GM12874 (cell line): ENCODE data around the gene GPR176.

Experiments used
- CTCF ChIP-seq: IDR thresholded peaks from 2 replicates; pipeline ENCODE4 v1.5.1; 2011; ENCODE audit warnings: low read depth, mild to moderate bottlenecking, control low read depth, low read length, moderate library complexity; ENCODE audit not compliant: insufficient read depth

Gene GPR176

GRCh38 chr15:39857132-39857531 lies 62.9 kb downstream of the GPR176 start:
- TF ChIP-seq CTCF, result no peak

GRCh38 chr15:39856357-39856756 lies 63.7 kb downstream of the GPR176 start:
- TF ChIP-seq CTCF, result no peak

- TF ChIP-seq CTCF, result no peak
Measured at GRCh38 chr15:39855400-39855799, 64.7 kb downstream of the GPR176 start.

DNA sequence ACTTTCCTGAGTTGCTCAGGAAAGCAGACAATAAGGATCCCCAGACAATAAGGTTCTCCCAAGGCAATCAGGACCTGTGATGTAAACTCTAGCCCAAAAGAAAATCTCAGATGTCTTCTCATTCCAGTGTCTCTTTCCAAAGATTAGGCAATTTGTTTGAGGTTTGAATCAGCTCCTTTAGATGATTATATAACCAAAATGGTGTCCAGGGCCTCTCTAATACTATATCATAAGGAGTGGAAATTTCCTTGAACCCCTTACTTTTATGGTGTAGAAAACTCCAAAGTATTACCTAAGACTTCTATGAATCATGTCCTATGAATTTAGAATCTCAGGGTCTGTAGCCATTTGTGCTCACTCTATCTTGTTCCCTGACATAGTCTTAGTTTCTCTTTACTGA lies 65.9 kb downstream of the GPR176 start:
- no peak for TF ChIP-seq CTCF

DNA sequence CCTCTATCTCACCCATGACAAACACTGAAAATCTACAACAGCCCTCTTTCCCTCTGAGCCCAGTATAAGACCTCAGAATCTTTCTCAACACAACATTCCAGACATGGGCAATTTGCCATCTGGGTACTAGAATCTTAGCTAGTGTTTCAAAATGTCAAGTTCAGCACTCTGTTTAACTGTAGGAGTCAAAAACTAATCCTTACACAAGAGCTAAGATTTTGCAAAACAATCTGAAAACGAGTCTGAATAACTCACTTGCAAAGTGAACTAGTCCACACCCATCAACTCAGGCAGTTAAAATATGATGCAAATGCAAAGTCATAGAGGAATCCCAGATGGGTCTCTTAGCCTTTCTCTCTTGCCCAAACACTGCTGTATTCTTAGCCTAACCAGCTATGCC lies 67.8 kb downstream of the GPR176 start:
- TF ChIP-seq CTCF, result no peak

GRCh38 chr15:39851500-39852092 lies 68.5 kb downstream of the GPR176 start:
- TF ChIP-seq CTCF, result no peak

GRCh38 chr15:39850436-39850835 lies 69.6 kb downstream of the GPR176 start:
- no peak for TF ChIP-seq CTCF
